Neural crest cell (in vitro differentiated cells): ENCODE results near the gene BUD23. TPM values are rescaled to one million over a fixed set of nuclear protein-coding genes. Genes with fewer than 3 reads are reported as not detected.

Source experiments
- DNase-seq: peaks from one replicate; pipeline ENCODE4 v3.0.0; 2021; ENCODE audit warnings: low read depth, mixed read lengths, low spot score
- H3K27ac Mint-ChIP-seq: one replicate; pipeline ENCODE4 v1.8.0; 2021; ENCODE audit warnings: mild to moderate bottlenecking, mixed read lengths; ENCODE audit not compliant: unreplicated experiment
- H3K27me3 Mint-ChIP-seq: 2 replicates; pipeline ENCODE4 v1.8.0; 2021; ENCODE audit warnings: low read depth, mild to moderate bottlenecking, mixed read lengths
- H3K36me3 Mint-ChIP-seq: 2 replicates; pipeline ENCODE4 v1.8.0; 2021; ENCODE audit warnings: low read depth, mild to moderate bottlenecking, mixed read lengths
- H3K4me1 Mint-ChIP-seq: 2 replicates; pipeline ENCODE4 v1.8.0; 2021; ENCODE audit warnings: mixed read lengths
- H3K4me3 Mint-ChIP-seq: one replicate; pipeline ENCODE4 v1.8.0; 2021; ENCODE audit warnings: mild to moderate bottlenecking, mixed read lengths
- H3K9me3 Mint-ChIP-seq: 2 replicates; pipeline ENCODE4 v1.8.0; 2021; ENCODE audit warnings: mixed read lengths
- total RNA-seq: library from RNA; stranded (reverse); gene quantifications from 2 replicates; pipeline ENCODE4 v1.2.1, GENCODE V29; 2021
- TF ChIP-seq, protein P1 (sequence below): fragments of 200-600 bp; sonication (generic); conservative IDR thresholded peaks from 2 replicates; pipeline ENCODE4 v1.5.0; 2021; ENCODE audit warnings: antibody characterized with exemption, mild to moderate bottlenecking

Gene BUD23
- total RNA-seq, 1 donor from 2014 or later = 66.9 TPM

DNA sequence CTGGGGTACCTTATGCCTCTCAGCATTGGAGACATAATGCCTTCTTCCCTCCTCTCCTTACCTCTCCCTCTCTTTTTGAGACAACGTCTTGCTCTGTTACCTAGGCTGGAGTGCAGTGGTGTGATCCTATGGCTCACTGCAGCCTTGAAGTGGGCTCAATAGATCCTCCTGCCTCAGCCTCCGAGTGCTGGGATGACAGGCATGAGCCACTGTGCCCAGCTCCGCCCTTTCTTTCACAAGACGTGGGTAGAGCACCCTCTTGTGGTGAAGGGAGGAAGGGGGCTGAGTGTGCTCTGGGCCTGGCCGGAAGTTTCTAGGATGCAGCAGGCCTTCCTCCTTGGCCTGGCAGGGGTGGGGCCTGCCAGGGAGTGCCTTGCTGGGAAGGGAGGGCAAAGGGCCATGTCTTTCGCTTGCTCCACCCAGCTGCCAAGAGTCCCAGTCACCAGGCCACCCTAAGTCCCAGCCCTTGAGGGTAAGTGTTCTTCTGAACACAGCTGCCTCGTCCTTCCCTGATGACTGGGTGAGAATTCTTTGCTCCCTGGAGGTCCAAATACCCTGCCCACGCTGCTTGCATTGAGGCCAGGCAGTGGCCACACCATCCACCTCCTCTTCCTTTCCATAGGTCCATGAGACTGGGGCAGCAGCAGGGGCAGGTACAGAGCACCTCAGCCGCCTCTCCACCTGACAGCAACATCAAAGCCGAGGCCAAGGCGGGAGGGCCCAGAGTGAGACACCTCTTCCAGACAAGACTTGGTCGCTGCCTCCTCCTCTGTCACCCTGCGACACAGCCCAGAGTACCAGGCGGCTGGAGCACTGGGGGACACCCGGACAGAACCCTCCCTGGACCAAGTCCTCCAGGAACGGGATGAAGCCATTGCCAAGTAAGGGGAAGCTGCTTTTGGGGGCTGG is 51.5 kb downstream of the BUD23 start:
- DNase-seq = peak; percentile 72
- H3K27ac Mint-ChIP-seq = peak overlapping the region; percentile 50
- peak overlapping the region; percentile 52 for H3K4me3 Mint-ChIP-seq
- H3K9me3 Mint-ChIP-seq = no peaks in the 10 kb centered on the region
- TF ChIP-seq, protein P1, sequence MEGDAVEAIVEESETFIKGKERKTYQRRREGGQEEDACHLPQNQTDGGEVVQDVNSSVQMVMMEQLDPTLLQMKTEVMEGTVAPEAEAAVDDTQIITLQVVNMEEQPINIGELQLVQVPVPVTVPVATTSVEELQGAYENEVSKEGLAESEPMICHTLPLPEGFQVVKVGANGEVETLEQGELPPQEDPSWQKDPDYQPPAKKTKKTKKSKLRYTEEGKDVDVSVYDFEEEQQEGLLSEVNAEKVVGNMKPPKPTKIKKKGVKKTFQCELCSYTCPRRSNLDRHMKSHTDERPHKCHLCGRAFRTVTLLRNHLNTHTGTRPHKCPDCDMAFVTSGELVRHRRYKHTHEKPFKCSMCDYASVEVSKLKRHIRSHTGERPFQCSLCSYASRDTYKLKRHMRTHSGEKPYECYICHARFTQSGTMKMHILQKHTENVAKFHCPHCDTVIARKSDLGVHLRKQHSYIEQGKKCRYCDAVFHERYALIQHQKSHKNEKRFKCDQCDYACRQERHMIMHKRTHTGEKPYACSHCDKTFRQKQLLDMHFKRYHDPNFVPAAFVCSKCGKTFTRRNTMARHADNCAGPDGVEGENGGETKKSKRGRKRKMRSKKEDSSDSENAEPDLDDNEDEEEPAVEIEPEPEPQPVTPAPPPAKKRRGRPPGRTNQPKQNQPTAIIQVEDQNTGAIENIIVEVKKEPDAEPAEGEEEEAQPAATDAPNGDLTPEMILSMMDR = peak; percentile 84
- peaks cover 18% of the 10 kb centered on the region for H3K4me1 Mint-ChIP-seq
- H3K36me3 Mint-ChIP-seq = no peaks in the 10 kb centered on the region
- no peaks in the 10 kb centered on the region for H3K27me3 Mint-ChIP-seq

DNA sequence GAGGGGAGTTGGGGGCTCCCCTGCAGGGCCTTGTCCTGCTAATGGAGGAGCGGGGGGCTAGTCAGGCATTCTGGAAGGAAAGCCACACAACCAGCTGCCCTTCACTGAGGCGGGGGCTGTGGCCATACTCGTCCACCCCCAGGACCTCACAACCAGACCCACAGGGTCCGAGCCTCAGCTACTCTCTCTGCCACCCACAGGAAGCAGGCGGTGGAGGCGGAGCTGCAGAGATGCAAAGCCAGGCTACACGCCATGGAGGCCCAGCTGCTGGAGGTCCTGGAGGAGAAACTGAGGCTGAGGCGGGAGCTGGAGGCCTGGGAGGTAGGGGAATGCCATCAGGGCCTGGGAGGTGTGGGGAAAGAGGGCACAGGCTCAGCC is 52.1 kb downstream of the BUD23 start:
- no peak for DNase-seq
- Mint-ChIP-seq H3K36me3 (no peaks in the 10 kb centered on the region), H3K27ac (no peak overlapping the region), H3K9me3 (no peaks in the 10 kb centered on the region), H3K27me3 (no peaks in the 10 kb centered on the region), H3K4me3 (no peak overlapping the region), H3K4me1 (peaks cover 14% of the 10 kb centered on the region)
- TF ChIP-seq, protein P1 = no peak

DNA sequence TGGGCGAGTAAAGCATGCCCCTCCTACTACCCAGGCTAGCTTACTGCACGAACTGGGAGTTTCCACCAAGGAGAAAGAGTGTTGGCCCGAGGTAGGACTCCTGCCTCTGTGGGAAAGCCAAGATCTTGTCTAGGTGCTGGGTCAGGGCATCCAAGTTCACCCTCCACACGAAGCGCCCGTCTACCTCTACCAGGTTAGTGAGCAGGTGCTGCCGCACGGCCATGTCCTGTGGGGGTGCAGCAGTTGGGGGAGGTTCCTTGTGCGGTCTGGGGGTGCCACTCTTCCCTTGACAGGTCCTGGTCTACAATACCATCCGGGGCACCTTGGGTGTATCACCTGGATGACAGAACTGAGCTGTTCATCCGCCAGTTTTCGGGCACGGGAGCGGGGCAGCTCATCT is 53.5 kb downstream of the BUD23 start:
- peaks cover 16% of the 10 kb centered on the region for H3K4me1 Mint-ChIP-seq
- H3K27ac Mint-ChIP-seq = no peak overlapping the region
- no peaks in the 10 kb centered on the region for H3K36me3 Mint-ChIP-seq
- TF ChIP-seq, protein P1 = no peak
- H3K27me3 Mint-ChIP-seq = peaks cover 4% of the 10 kb centered on the region
- DNase-seq = no peak
- H3K9me3 Mint-ChIP-seq = no peaks in the 10 kb centered on the region
- H3K4me3 Mint-ChIP-seq = peak overlapping the region; percentile 62

DNA sequence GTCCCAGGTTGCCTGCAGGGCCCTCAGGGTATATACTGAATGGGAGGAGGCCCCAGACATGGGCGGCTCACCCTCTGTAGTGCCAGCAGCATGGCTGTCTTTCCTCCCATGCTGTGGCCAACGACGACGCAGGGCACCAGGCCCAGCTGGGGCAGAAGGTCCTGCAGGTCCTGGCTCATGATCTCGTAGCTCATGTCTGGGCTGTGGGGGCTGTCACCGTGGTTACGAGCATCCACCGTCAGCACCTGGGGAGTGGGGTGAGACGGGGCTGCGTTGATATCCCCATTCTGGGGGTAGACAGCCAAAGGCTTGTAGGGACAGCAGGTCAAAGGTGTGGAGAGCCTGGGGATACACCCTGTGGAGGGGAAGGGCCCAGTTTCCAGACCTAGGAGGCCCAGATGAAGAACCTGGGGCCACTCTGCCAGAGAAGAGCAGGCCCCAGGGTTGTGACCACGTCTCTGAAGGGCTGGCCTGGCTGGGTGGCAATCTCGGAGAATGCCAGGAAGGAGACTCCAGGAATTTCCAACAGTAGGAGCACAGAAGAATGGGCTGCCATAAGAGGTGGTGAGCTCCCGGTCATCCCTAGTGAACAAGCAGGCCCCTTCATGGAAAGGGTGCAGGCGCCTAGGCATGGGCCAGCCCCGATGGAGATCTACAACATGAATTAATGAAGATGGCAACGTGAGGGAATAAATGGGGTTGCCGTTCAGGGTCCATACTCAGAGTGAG is 54.3 kb downstream of the BUD23 start:
- Mint-ChIP-seq H3K27me3 (peaks cover 11% of the 10 kb centered on the region), H3K27ac (no peak overlapping the region), H3K4me3 (peak overlapping the region; percentile 92), H3K4me1 (peaks cover 19% of the 10 kb centered on the region), H3K9me3 (no peaks in the 10 kb centered on the region), H3K36me3 (no peaks in the 10 kb centered on the region)
- TF ChIP-seq, protein P1 = no peak
- no peak for DNase-seq

DNA sequence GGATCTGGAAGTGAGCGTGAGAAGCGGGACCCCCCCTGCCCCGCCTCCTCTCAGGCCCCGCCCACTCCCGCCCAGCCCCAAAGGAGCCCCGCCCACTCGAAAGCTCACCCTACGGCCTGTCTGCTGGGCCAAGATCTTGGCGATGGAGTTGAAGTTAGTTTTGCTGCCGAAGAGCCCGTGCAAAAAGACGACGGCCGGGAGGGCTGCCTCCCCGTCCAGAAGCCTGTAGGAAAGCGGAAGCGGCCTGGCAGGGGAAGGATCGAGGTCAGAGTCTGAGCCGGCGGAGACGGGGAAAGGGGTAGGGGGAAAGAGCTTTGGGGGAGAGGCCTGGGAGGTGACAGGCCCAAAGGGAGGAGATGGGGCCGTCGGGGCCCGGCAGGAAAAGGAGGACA is 54.8 kb downstream of the BUD23 start:
- DNase-seq = peak; percentile 26
- no peaks in the 10 kb centered on the region for H3K36me3 Mint-ChIP-seq
- H3K27ac Mint-ChIP-seq = peak overlapping the region; percentile 95
- H3K4me1 Mint-ChIP-seq = peaks cover 25% of the 10 kb centered on the region
- peaks cover 15% of the 10 kb centered on the region for H3K27me3 Mint-ChIP-seq
- TF ChIP-seq, protein P1 = no peak
- H3K9me3 Mint-ChIP-seq = no peaks in the 10 kb centered on the region
- peak overlapping the region; percentile 92 for H3K4me3 Mint-ChIP-seq
